PC-3 (cell line): ENCODE measurements around the gene CTNNAL1.

Experiments
- CTCF ChIP-seq: fragments of 300-600 bp; sonication (generic); conservative IDR thresholded peaks from 2 replicates; pipeline ENCODE4 v1.5.1; 2017; ENCODE audit warnings: antibody characterized with exemption, low read depth, mild to moderate bottlenecking, low read length
- EZH2 ChIP-seq: fragments of 300-600 bp; sonication (generic); IDR thresholded peaks from one replicate; pipeline ENCODE4 v1.6.1; 2017; ENCODE audit warnings: antibody characterized with exemption, mild to moderate bottlenecking, low read length; ENCODE audit not compliant: unreplicated experiment

GRCh38 chr9:108900176-108900575 is 113.1 kb downstream of the CTNNAL1 start:
- TF ChIP-seq CTCF (no peak), EZH2 (no peak)
